Measurements from ENCODE around the gene SDK2. TPM values are rescaled to one million over a fixed set of nuclear protein-coding genes. Genes with fewer than 3 reads are reported as not detected.
A peak's percentile ranks its signal among the peaks of the same experiment; 100 is the strongest.

Gene SDK2
- total and polyA plus RNA-seq, 9 donors = 0.40 to 5.4 (median 0.96) TPM

GRCh38 chr17:73351764-73352163 is 292.5 kb downstream of the SDK2 start:
- no peak overlapping the region for H3K27ac ChIP-seq
- peaks cover 5% of the 10 kb centered on the region for H3K4me1 ChIP-seq (ENCODE audit: insufficient read depth)
- H3K4me3 ChIP-seq = no peak overlapping the region
- TF ChIP-seq POLR2A (IDR thresholded peaks at IDR 0.05) = no peak
- WGBS, 3 donors = 77 to 80% (median 78%) methylated on average over 3 of the region's 3 CpGs
- H3K27me3 ChIP-seq = no peaks in the 10 kb centered on the region
- H3K9me3 ChIP-seq = no peaks in the 10 kb centered on the region
- H3K36me3 ChIP-seq = no peaks in the 10 kb centered on the region
- intact Hi-C loops (cut with DNase I) = no loop called here
- DNase-seq = no peak

GRCh38 chr17:73350864-73351263 is 293.4 kb downstream of the SDK2 start:
- Histone ChIP-seq H3K9me3 (no peaks in the 10 kb centered on the region), H3K27ac (no peak overlapping the region), H3K4me1 (ENCODE audit: insufficient read depth) (peaks cover 6% of the 10 kb centered on the region), H3K36me3 (no peaks in the 10 kb centered on the region), H3K4me3 (no peak overlapping the region), H3K27me3 (no peaks in the 10 kb centered on the region)
- DNase-seq = no peak
- WGBS, 3 donors = 96 to 97% (median 96%) methylated on average over 5 of the region's 5 CpGs
- intact Hi-C loops (cut with DNase I) = no loop called here
- TF ChIP-seq EP300 (IDR thresholded peaks at IDR 0.05) (no peak), POLR2A (IDR thresholded peaks at IDR 0.05) (no peak), CTCF (IDR thresholded peaks at IDR 0.05) (no peak)

- Histone ChIP-seq H3K27ac (peak overlapping the region; percentile 4 to 58), H3K36me3 (no peaks in the 10 kb centered on the region), H3K27me3 (no peaks in the 10 kb centered on the region), H3K4me3 (no peak overlapping the region), H3K4me1 (ENCODE audit: insufficient read depth) (peaks cover 6% of the 10 kb centered on the region), H3K9me3 (no peaks in the 10 kb centered on the region)
- TF ChIP-seq CTCF (IDR thresholded peaks at IDR 0.05) = no peak
- no peak for TF ChIP-seq EP300 (IDR thresholded peaks at IDR 0.05)
- TF ChIP-seq POLR2A (IDR thresholded peaks at IDR 0.05) = no peak
- intact Hi-C loops (cut with DNase I) = no loop called here
- DNase-seq = no peak
- 94 to 97% (median 95%) methylated on average over 9 of the region's 9 CpGs for WGBS, 3 donors
Measured at GRCh38 chr17:73349647-73350046, 294.6 kb downstream of the SDK2 start.

GRCh38 chr17:73349138-73349537 is 295.1 kb downstream of the SDK2 start:
- no peaks in the 10 kb centered on the region for H3K27me3 ChIP-seq
- peak overlapping the region; percentile 4 to 58 for H3K27ac ChIP-seq
- 46 to 52% (median 47%) methylated on average over 6 of the region's 6 CpGs for WGBS, 3 donors
- DNase-seq = peak in 1 of 5 donors; percentile 37
- no peak overlapping the region for H3K4me3 ChIP-seq
- H3K9me3 ChIP-seq = no peaks in the 10 kb centered on the region
- TF ChIP-seq CTCF (IDR thresholded peaks at IDR 0.05) (no peak), POLR2A (IDR thresholded peaks at IDR 0.05) (no peak), EP300 (IDR thresholded peaks at IDR 0.05) (no peak)
- H3K4me1 ChIP-seq (ENCODE audit: insufficient read depth) = peaks cover 6% of the 10 kb centered on the region
- no peaks in the 10 kb centered on the region for H3K36me3 ChIP-seq
- intact Hi-C loops (cut with DNase I) = no loop called here

GRCh38 chr17:73348829-73349095 is 295.5 kb downstream of the SDK2 start:
- TF ChIP-seq POLR2A (IDR thresholded peaks at IDR 0.05) (no peak), CTCF (IDR thresholded peaks at IDR 0.05) (no peak), EP300 (IDR thresholded peaks at IDR 0.05) (no peak)
- Histone ChIP-seq H3K4me3 (no peak overlapping the region), H3K36me3 (no peaks in the 10 kb centered on the region), H3K4me1 (ENCODE audit: insufficient read depth) (peaks cover 6% of the 10 kb centered on the region), H3K27ac (peak overlapping the region; percentile 4 to 58), H3K9me3 (no peaks in the 10 kb centered on the region), H3K27me3 (no peaks in the 10 kb centered on the region)
- intact Hi-C loops (cut with DNase I) = no loop called here
- DNase-seq = no peak
- WGBS, 3 donors = 50 to 58% (median 51%) methylated on average over 4 of the region's 4 CpGs

Data from ovary (tissue), 9 donors.